CD4-positive, alpha-beta memory T cell (primary cell): Measurements from ENCODE around the gene SPANXC. TPM values are rescaled to one million over a fixed set of nuclear protein-coding genes. Genes with fewer than 3 reads are reported as not detected.

Source experiments
- CTCF ChIA-PET: fragments of 350-600 bp; sonication (Branson Sonifier 250); formaldehyde crosslinking; loops from one replicate; lab custom pipeline; 2021; ENCODE audit warnings: inconsistent platforms; ENCODE audit not compliant: partially characterized antibody; lab: Charles Lee
- POLR2A ChIA-PET: fragments of 350-600 bp; sonication (Branson Sonifier 250); formaldehyde crosslinking; loops from one replicate; lab custom pipeline; 2021; ENCODE audit not compliant: partially characterized antibody; lab: Charles Lee
- DNase-seq, 5 donors: peaks; one replicate each; pipeline versions ENCODE4 v3.0.0 to v3.0.0-alpha.2; 2020 to 2022; ENCODE audit warnings: mixed read lengths in 1 of 5
- H3K27ac ChIP-seq: one replicate; pipeline ENCODE4 v1.7.0; 2013; ENCODE audit warnings: low read depth, low read length
- H3K27me3 ChIP-seq: 2 replicates; pipeline ENCODE4 v1.7.0; 2013; ENCODE audit warnings: mild to moderate bottlenecking, low read length, moderate library complexity; ENCODE audit not compliant: insufficient read depth
- H3K36me3 ChIP-seq: 2 replicates; pipeline ENCODE4 v1.7.0; 2013; ENCODE audit warnings: mild to moderate bottlenecking, low read length, moderate library complexity; ENCODE audit not compliant: insufficient read depth
- H3K4me1 ChIP-seq: 2 replicates; pipeline ENCODE4 v1.7.0; 2013; ENCODE audit warnings: mild to moderate bottlenecking, low read length, moderate library complexity; ENCODE audit not compliant: insufficient read depth
- H3K4me3 ChIP-seq, 2 donors: one replicate each; pipeline ENCODE4 v1.7.0; 2013; ENCODE audit warnings: low read length in 2 of 2, mild to moderate bottlenecking in 1 of 2
- H3K9me3 ChIP-seq, 2 donors: one replicate each; pipeline ENCODE4 v1.7.0; 2013; ENCODE audit warnings: low read length in 2 of 2, control low read depth in 1 of 2; ENCODE audit not compliant: control insufficient read depth in 1 of 2
- H3K27ac Mint-ChIP-seq, 7 donors: one replicate each; pipeline ENCODE4 v1.8.0; 2020 to 2021; ENCODE audit warnings: mixed read lengths in 7 of 7, mild to moderate bottlenecking in 6 of 7, inconsistent platforms in 3 of 7, moderate library complexity in 3 of 7
- H3K27me3 Mint-ChIP-seq, 2 donors: one replicate each; pipeline ENCODE4 v1.8.0; 2020 to 2021; ENCODE audit warnings: mixed read lengths in 2 of 2
- H3K36me3 Mint-ChIP-seq, 2 donors: one replicate each; pipeline ENCODE4 v1.8.0; 2020 to 2021; ENCODE audit warnings: mixed read lengths in 2 of 2, inconsistent platforms in 1 of 2, mild to moderate bottlenecking in 1 of 2
- H3K4me1 Mint-ChIP-seq, 4 donors: one replicate each; pipeline ENCODE4 v1.8.0; 2020 to 2021; ENCODE audit warnings: mixed read lengths in 4 of 4, mild to moderate bottlenecking in 1 of 4
- H3K4me3 Mint-ChIP-seq, 8 donors: one replicate each; pipeline ENCODE4 v1.8.0; 2020 to 2021; ENCODE audit warnings: mixed read lengths in 8 of 8, mild to moderate bottlenecking in 7 of 8, moderate library complexity in 6 of 8, inconsistent platforms in 3 of 8
- H3K9me3 Mint-ChIP-seq, 8 donors: one replicate each; pipeline ENCODE4 v1.8.0; 2020 to 2021; ENCODE audit warnings: mixed read lengths in 8 of 8, mild to moderate bottlenecking in 5 of 8, inconsistent platforms in 3 of 8, moderate library complexity in 1 of 8
- intact Hi-C: fragments of 100-400 bp; cut with micrococcal nuclease; formaldehyde crosslinking; loops from one replicate; pipeline ENCODE4 v1.15.1; 2023
- polyA plus RNA-seq, 2 donors: library from polyadenylated mRNA; unstranded; fragments of 300-500 nt; fragmentation: Illumina TruSeq; gene quantifications; one replicate each; pipeline ENCODE4 v1.2.3, GENCODE V29; 2021
- total RNA-seq, 2 experiments: library from RNA; stranded (reverse); gene quantifications; one replicate each; pipeline ENCODE4 v1.2.3, GENCODE V29; 2021

SPANXC gene
- total and polyA plus RNA-seq, 4 experiments from 2014 or later = not detected

GRCh38 chrX:141201962-141202361 is 40.4 kb downstream of the SPANXC start:
- H3K9me3 Mint-ChIP-seq = no peaks in the 10 kb centered on the region
- intact Hi-C loops = no loop called here
- no peaks in the 10 kb centered on the region for H3K4me1 Mint-ChIP-seq
- Histone ChIP-seq H3K9me3 (no peaks in the 10 kb centered on the region), H3K36me3 (no peaks in the 10 kb centered on the region), H3K4me1 (no peaks in the 10 kb centered on the region), H3K27me3 (no peaks in the 10 kb centered on the region), H3K27ac (no peak overlapping the region), H3K4me3 (no peak overlapping the region)
- ChIA-PET CTCF (no interaction called here), POLR2A (no interaction called here)
- no peak overlapping the region for H3K4me3 Mint-ChIP-seq
- no peaks in the 10 kb centered on the region for H3K36me3 Mint-ChIP-seq
- H3K27me3 Mint-ChIP-seq = no peaks in the 10 kb centered on the region
- DNase-seq = no peak
- no peak overlapping the region for H3K27ac Mint-ChIP-seq

Other genes starting within 250 kb of the SPANXC start
- gene SPANXB1, start 239.9 kb downstream of the SPANXC start, total RNA-seq = not detected
- gene SPANXB1, start 239.9 kb downstream of the SPANXC start, polyA plus RNA-seq = not detected
- 10 to 100 TPM; 18.4 to 20.3 TPM for gene LDOC1, start 65.4 kb downstream of the SPANXC start, total RNA-seq
- gene LDOC1, start 65.4 kb downstream of the SPANXC start, polyA plus RNA-seq = 10 to 100 TPM; 25.8 to 37.2 TPM